H9 (cell line): ENCODE measurements around the gene UBE3A. TPM values are rescaled to one million over a fixed set of nuclear protein-coding genes. Genes with fewer than 3 reads are reported as not detected.

Experiments used
- DNase-seq: peaks from one replicate; pipeline ENCODE4 v3.0.0-alpha.2; 2017
- H2AFZ ChIP-seq: one replicate; pipeline ENCODE4 v1.6.1; 2013; ENCODE audit warnings: mild to moderate bottlenecking, low read length, control low read depth, moderate library complexity
- H2AK5ac ChIP-seq: 2 replicates; pipeline ENCODE4 v1.6.1; 2013; ENCODE audit warnings: low read length, control low read depth, mixed read lengths; ENCODE audit not compliant: insufficient read length
- H2BK120ac ChIP-seq: one replicate; pipeline ENCODE4 v1.6.1; 2013; ENCODE audit warnings: low read depth, mild to moderate bottlenecking, low read length, control low read depth, inconsistent platforms; ENCODE audit not compliant: poor library complexity, severe bottlenecking
- H2BK12ac ChIP-seq: 2 replicates; pipeline ENCODE4 v1.6.1; 2013; ENCODE audit warnings: low read length, control low read depth, mixed read lengths, low read depth; ENCODE audit not compliant: insufficient read length
- H2BK15ac ChIP-seq: 2 replicates; pipeline ENCODE4 v1.6.1; 2013; ENCODE audit warnings: low read depth, low read length, control low read depth
- H2BK20ac ChIP-seq: one replicate; pipeline ENCODE4 v1.6.1; 2013; ENCODE audit warnings: low read depth, mild to moderate bottlenecking, low read length, control low read depth, inconsistent platforms; ENCODE audit not compliant: poor library complexity, severe bottlenecking
- H2BK5ac ChIP-seq: 2 replicates; pipeline ENCODE4 v1.6.1; 2013; ENCODE audit warnings: low read length, control low read depth, mixed read lengths; ENCODE audit not compliant: insufficient read length
- H3K14ac ChIP-seq: 2 replicates; pipeline ENCODE4 v1.6.1; 2013; ENCODE audit warnings: low read length, control low read depth; ENCODE audit not compliant: insufficient read depth
- H3K18ac ChIP-seq: 2 replicates; pipeline ENCODE4 v1.6.1; 2013; ENCODE audit warnings: low read depth, mild to moderate bottlenecking, mixed read lengths, low read length, control low read depth; ENCODE audit not compliant: insufficient read length
- H3K23ac ChIP-seq: 2 replicates; pipeline ENCODE4 v1.6.1; 2013; ENCODE audit warnings: low read length, control low read depth, mixed read lengths, low read depth; ENCODE audit not compliant: insufficient read length
- H3K23me2 ChIP-seq: 2 replicates; pipeline ENCODE4 v1.6.1; 2013; ENCODE audit warnings: low read depth, mild to moderate bottlenecking, mixed read lengths, low read length, control low read depth; ENCODE audit not compliant: insufficient read length, poor library complexity, severe bottlenecking
- H3K27ac ChIP-seq: 2 replicates; pipeline ENCODE4 v1.5.1; 2013; ENCODE audit warnings: low read length, control low read depth, mixed read lengths, low read depth; ENCODE audit not compliant: insufficient read length
- H3K27me3 ChIP-seq: 2 replicates; pipeline ENCODE4 v1.6.1; 2013; ENCODE audit warnings: low read length, control low read depth, inconsistent platforms; ENCODE audit not compliant: insufficient read depth
- H3K4ac ChIP-seq: 2 replicates; pipeline ENCODE4 v1.6.1; 2013; ENCODE audit warnings: low read depth, mild to moderate bottlenecking, control low read depth, inconsistent platforms, low read length, moderate library complexity
- H3K4me1 ChIP-seq: 2 replicates; pipeline ENCODE4 v1.6.1; 2013; ENCODE audit warnings: low read length, control low read depth, inconsistent platforms; ENCODE audit not compliant: insufficient read depth
- H3K4me2 ChIP-seq: 2 replicates; pipeline ENCODE4 v1.6.1; 2013; ENCODE audit warnings: low read length, control low read depth, mixed read lengths; ENCODE audit not compliant: insufficient read length, insufficient read depth
- H3K56ac ChIP-seq: 2 replicates; pipeline ENCODE4 v1.6.1; 2013; ENCODE audit warnings: low read depth, mild to moderate bottlenecking, mixed read lengths, low read length, control low read depth; ENCODE audit not compliant: insufficient read length
- H3K79me1 ChIP-seq: 2 replicates; pipeline ENCODE4 v1.6.1; 2013; ENCODE audit warnings: low read depth, mild to moderate bottlenecking, moderate library complexity, low read length, control low read depth, inconsistent platforms; ENCODE audit not compliant: insufficient read depth, poor library complexity, severe bottlenecking
- H3K79me2 ChIP-seq: 2 replicates; pipeline ENCODE4 v1.6.1; 2013; ENCODE audit warnings: low read length, control low read depth, inconsistent platforms; ENCODE audit not compliant: insufficient read depth
- H3K9ac ChIP-seq: 2 replicates; pipeline ENCODE4 v1.6.1; 2013; ENCODE audit warnings: low read length, control low read depth, mixed read lengths; ENCODE audit not compliant: insufficient read length; ENCODE audit errors: extremely low read depth
- H3K9me3 ChIP-seq: one replicate; pipeline ENCODE4 v1.6.1; 2013; ENCODE audit warnings: low read depth, low read length, inconsistent platforms; ENCODE audit not compliant: control insufficient read depth
- H3T11ph ChIP-seq: one replicate; pipeline ENCODE4 v1.6.1; 2013; ENCODE audit warnings: mild to moderate bottlenecking, low read length, control low read depth, inconsistent platforms
- H4K20me1 ChIP-seq: one replicate; pipeline ENCODE4 v1.6.1; 2013; ENCODE audit not compliant: control insufficient read depth, insufficient read length, insufficient read depth
- H4K5ac ChIP-seq: 2 replicates; pipeline ENCODE4 v1.6.1; 2013; ENCODE audit warnings: low read depth, mild to moderate bottlenecking, mixed read lengths, low read length, control low read depth; ENCODE audit not compliant: insufficient read length
- H4K8ac ChIP-seq: replicated peaks from 2 replicates; pipeline ENCODE4 v1.6.1; 2013; ENCODE audit warnings: low read length, control low read depth, mixed read lengths, low read depth; ENCODE audit not compliant: insufficient read length
- H4K91ac ChIP-seq: 2 replicates; pipeline ENCODE4 v1.6.1; 2013; ENCODE audit warnings: low read depth, mild to moderate bottlenecking, moderate library complexity, mixed read lengths, low read length, control low read depth; ENCODE audit not compliant: insufficient read length
- H3K27ac Mint-ChIP-seq, 3 experiments: 2 replicates in 2 of 3; 3 replicates in 1 of 3; pipeline ENCODE4 v1.8.0; 2020 to 2021; ENCODE audit warnings: mixed read lengths in 3 of 3, mild to moderate bottlenecking in 1 of 3, moderate library complexity in 1 of 3
- H3K27me3 Mint-ChIP-seq: 2 replicates; pipeline ENCODE4 v1.8.0; 2021; ENCODE audit warnings: low read depth, mild to moderate bottlenecking, moderate library complexity, mixed read lengths
- H3K36me3 Mint-ChIP-seq, 3 experiments: 2 replicates in 2 of 3; 3 replicates in 1 of 3; pipeline ENCODE4 v1.8.0; 2020 to 2021; ENCODE audit warnings: low read depth in 3 of 3, mixed read lengths in 3 of 3; ENCODE audit not compliant: insufficient read depth in 1 of 3
- H3K4me1 Mint-ChIP-seq, 2 experiments: 2 replicates each; pipeline ENCODE4 v1.8.0; 2020; ENCODE audit warnings: mixed read lengths in 2 of 2
- H3K4me3 Mint-ChIP-seq, 2 experiments: 2 replicates in 1 of 2; 3 replicates in 1 of 2; pipeline ENCODE4 v1.8.0; 2020 to 2021; ENCODE audit warnings: mild to moderate bottlenecking in 2 of 2, mixed read lengths in 2 of 2, moderate library complexity in 1 of 2
- H3K9me3 Mint-ChIP-seq, 2 experiments: 2 replicates in 1 of 2; 3 replicates in 1 of 2; pipeline ENCODE4 v1.8.0; 2020; ENCODE audit warnings: mild to moderate bottlenecking in 2 of 2, mixed read lengths in 2 of 2, moderate library complexity in 1 of 2
- CTCF ChIP-seq: fragments of 200-600 bp; sonication (generic); conservative IDR thresholded peaks from 3 replicates; pipeline ENCODE4 v1.8.0; 2021; ENCODE audit warnings: antibody characterized with exemption, mild to moderate bottlenecking
- WGBS: extraction: QIAGEN DNeasy Blood & Tissue Kit; methylation state at CpG from one replicate; pipeline ENCODE4 v1.1.7; 2013; ENCODE audit warnings: missing lambda C conversion rate, low lambda C conversion rate, mixed read lengths; ENCODE audit not compliant: insufficient read length; ENCODE audit errors: extremely low coverage; 5-methylcytosine and 5-hydroxymethylcytosine counted together
- total RNA-seq: library from RNA; stranded (reverse); gene quantifications from 2 replicates; pipeline ENCODE4 v1.2.1, GENCODE V29; 2021

UBE3A gene
- total RNA-seq, 1 experiment from 2014 or later: 108 TPM

- Histone ChIP-seq H3K23ac (no peak overlapping the region), H3K4me2 (no peak overlapping the region), H3K23me2 (peaks cover 3% of the 10 kb centered on the region), H3K9ac (no peak overlapping the region), H3K4me1 (no peaks in the 10 kb centered on the region), H3K27me3 (no peaks in the 10 kb centered on the region), H4K5ac (no peak overlapping the region), H2BK12ac (no peak overlapping the region), H3K9me3 (no peaks in the 10 kb centered on the region), H4K91ac (no peak overlapping the region), H2BK5ac (no peak overlapping the region), H3K56ac (no peak overlapping the region), H3K18ac (no peak overlapping the region), H3K79me2 (no peaks in the 10 kb centered on the region), H4K8ac (no peak overlapping the region), H2BK20ac (no peak overlapping the region), H3K4ac (no peak overlapping the region), H3T11ph (no peak overlapping the region), H2BK120ac (no peak overlapping the region), H3K27ac (no peak overlapping the region), H2BK15ac (no peak overlapping the region), H3K79me1 (no peaks in the 10 kb centered on the region), H2AK5ac (no peak overlapping the region), H4K20me1 (no peaks in the 10 kb centered on the region), H2AFZ (no peak overlapping the region), H3K14ac (no peak overlapping the region)
- Mint-ChIP-seq H3K36me3 (peaks cover 0 to 4% (median 0%) of the 10 kb centered on the region in 3 experiments; a peak in 2 of 7 replicates), H3K4me1 (no peaks in the 10 kb centered on the region), H3K9me3 (peaks cover 0 to 2% of the 10 kb centered on the region in 2 experiments; a peak in 2 of 5 replicates), H3K27ac (no peak overlapping the region), H3K4me3 (no peak overlapping the region), H3K27me3 (peaks cover 3% of the 10 kb centered on the region; the same call in 1 of the 2 replicates)
- no CpG with 5 or more reads among the region's 1 CpG for WGBS
- DNase-seq: no peak
- no peak for TF ChIP-seq CTCF
These were observed 31.4 kb upstream of the UBE3A start for GRCh38 chr15:25470230-25470629.
